Panc1 (cell line): ENCODE results near the gene MPRIP. TPM values are rescaled to one million over a fixed set of nuclear protein-coding genes. Genes with fewer than 3 reads are reported as not detected.

Experiments
- ATAC-seq: fragments of 200-7000 bp; cut with Tn5 transposase; 2 replicates; pipeline ENCODE4 v1.9.1; 2020; ENCODE audit warnings: mild to moderate bottlenecking, moderate library complexity
- BruUV-seq: library from RNA; stranded (reverse); fragments of 400-500 nt; replicated peaks from 2 replicates; lab custom pipeline; 2021; lab: Mats Ljungman, UMichigan
- CTCF ChIA-PET: fragments of 300-600 bp; sonication (Branson Sonifier 250); formaldehyde crosslinking; loops from one replicate; lab custom pipeline; 2022; ENCODE audit warnings: antibody characterized with exemption; lab: Charles Lee
- POLR2A ChIA-PET: fragments of 300-600 bp; sonication (Branson Sonifier 250); formaldehyde crosslinking; loops from one replicate; lab custom pipeline; 2022; ENCODE audit warnings: antibody characterized with exemption; lab: Charles Lee
- DNase-seq: peaks from one replicate; pipeline ENCODE4 v3.0.0-alpha.2; 2010; ENCODE audit warnings: low read depth, low spot score
- H3K27ac ChIP-seq: 2 replicates; pipeline ENCODE4 v1.5.1; 2011; ENCODE audit warnings: mild to moderate bottlenecking, low read length, inconsistent platforms
- H3K27me3 ChIP-seq: fragments of 200-500 bp; sonication (Bioruptor generic); 2 replicates; pipeline ENCODE4 v1.6.0; 2014; ENCODE audit warnings: low read length, inconsistent platforms; ENCODE audit not compliant: control insufficient read depth, insufficient read depth
- H3K36me3 ChIP-seq: fragments of 200-500 bp; sonication (Bioruptor generic); 2 replicates; pipeline ENCODE4 v1.5.1; 2014; ENCODE audit warnings: inconsistent platforms, mild to moderate bottlenecking, low read length, moderate library complexity; ENCODE audit not compliant: control insufficient read depth, insufficient read depth
- H3K4me1 ChIP-seq: 2 replicates; pipeline ENCODE4 v1.5.1; 2011; ENCODE audit warnings: inconsistent platforms, mild to moderate bottlenecking, low read length, moderate library complexity; ENCODE audit not compliant: control insufficient read depth, insufficient read depth
- H3K4me3 ChIP-seq, 2 experiments: 2 replicates each; pipeline ENCODE4 v1.5.1; 2011 to 2012; ENCODE audit warnings: low read depth in 2 of 2, low read length in 2 of 2, mild to moderate bottlenecking in 2 of 2, inconsistent platforms in 1 of 2, moderate library complexity in 1 of 2
- H3K9me3 ChIP-seq: fragments of 200-500 bp; sonication (Bioruptor generic); 2 replicates; pipeline ENCODE4 v1.5.1; 2014; ENCODE audit warnings: low read depth, mild to moderate bottlenecking, inconsistent platforms, low read length, moderate library complexity; ENCODE audit not compliant: control insufficient read depth, insufficient read depth
- CTCF ChIP-seq: fragments of 450-650 bp; IDR thresholded peaks from 2 replicates; pipeline ENCODE4 v1.5.1; 2017; ENCODE audit warnings: mild to moderate bottlenecking
- POLR2AphosphoS5 ChIP-seq: IDR thresholded peaks from 2 replicates; pipeline ENCODE4 v1.6.1; 2012; ENCODE audit warnings: mild to moderate bottlenecking, low read depth, low read length, moderate library complexity
- REST ChIP-seq, 2 experiments: IDR thresholded peaks; 2 replicates each; pipeline ENCODE4 v1.6.1; 2011 to 2012; ENCODE audit warnings: low read depth in 2 of 2, control low read depth in 1 of 2, low read length in 1 of 2, mild to moderate bottlenecking in 1 of 2, moderate library complexity in 1 of 2; ENCODE audit not compliant: insufficient read depth in 1 of 2
- SIN3A ChIP-seq: IDR thresholded peaks from 2 replicates; pipeline ENCODE4 v1.6.1; 2012; ENCODE audit warnings: low read depth, mild to moderate bottlenecking, low read length, moderate library complexity, borderline replicate concordance; ENCODE audit not compliant: insufficient read depth
- TCF7L2 ChIP-seq: IDR thresholded peaks from 2 replicates; pipeline ENCODE4 v1.6.1; 2011; ENCODE audit warnings: mild to moderate bottlenecking, low read depth, low read length, inconsistent platforms
- in situ Hi-C: cut with HindIII; loops from 2 replicates; pipeline ENCODE4 v1.10.0; 2016; ENCODE audit warnings: low sequenced_read_pairs, low pct_unique_long_range_greater_than_20kb
- intact Hi-C: fragments of 100-400 bp; cut with micrococcal nuclease; formaldehyde crosslinking; loops from one replicate; pipeline ENCODE4 v1.10.0; 2022; ENCODE audit not compliant: unreplicated experiment
- total RNA-seq: library from RNA; stranded (reverse); gene quantifications from one replicate; pipeline ENCODE4 v1.2.1, GENCODE V29; 2021; ENCODE audit not compliant: unreplicated experiment

Gene MPRIP
- total RNA-seq, 1 experiment from 2014 or later: 155 TPM

GRCh38 chr17:17120294-17120693, 78.0 kb downstream of the MPRIP start:
- H3K27ac ChIP-seq: no peak overlapping the region
- TF ChIP-seq TCF7L2 (no peak), CTCF (no peak), REST (IDR thresholded peaks at IDR 0.05; ENCODE audit: insufficient read depth in 1 of 2, low read depth in 2 of 2, low read length in 1 of 2) (no peak), POLR2AphosphoS5 (no peak), SIN3A (no peak)
- no peaks in the 10 kb centered on the region for H3K9me3 ChIP-seq
- H3K36me3 ChIP-seq: no peaks in the 10 kb centered on the region
- DNase-seq (no peak), ATAC-seq (no peak)
- BruUV-seq: no TSS peak
- ChIA-PET POLR2A (no interaction called here), CTCF (no interaction called here)
- in situ Hi-C loops: no loop called here
- H3K4me3 ChIP-seq: no peak overlapping the region
- peaks cover 9% of the 10 kb centered on the region; the same call in 1 of the 2 replicates for H3K4me1 ChIP-seq
- intact Hi-C loops: no loop called here
- no peaks in the 10 kb centered on the region for H3K27me3 ChIP-seq

GRCh38 chr17:17120701-17121100, 78.4 kb downstream of the MPRIP start:
- POLR2A ChIA-PET: no interaction called here
- DNase-seq (no peak), ATAC-seq (no peak)
- Histone ChIP-seq H3K4me1 (peaks cover 9% of the 10 kb centered on the region; the same call in 1 of the 2 replicates), H3K9me3 (no peaks in the 10 kb centered on the region), H3K36me3 (no peaks in the 10 kb centered on the region), H3K27me3 (no peaks in the 10 kb centered on the region), H3K27ac (no peak overlapping the region), H3K4me3 (no peak overlapping the region)
- no TSS peak for BruUV-seq
- no peak for TF ChIP-seq SIN3A
- TF ChIP-seq TCF7L2: no peak
- no peak for TF ChIP-seq REST (IDR thresholded peaks at IDR 0.05; ENCODE audit: insufficient read depth in 1 of 2, low read depth in 2 of 2, low read length in 1 of 2)
- TF ChIP-seq CTCF: no peak
- no peak for TF ChIP-seq POLR2AphosphoS5
- intact Hi-C loops: no loop called here
- in situ Hi-C loops: no loop called here
- CTCF ChIA-PET: no interaction called here
